Forelimb muscle (tissue), 1 donor: ENCODE results near the gene FBXW9. TPM values are rescaled to one million over a fixed set of nuclear protein-coding genes. Genes with fewer than 3 reads are reported as not detected.
"Not testable (repeated sequence)": the region's sequence is repeated elsewhere in the genome, so short reads cannot be mapped to it uniquely, and the experiment has no call there.

Source experiments
- DNase-seq: peaks from one replicate; pipeline ENCODE4 v3.0.0-alpha.2; 2013; ENCODE audit warnings: low read depth
- polyA plus RNA-seq: library from polyadenylated mRNA; unstranded; fragments of 120-200 nt; gene quantifications from one replicate; pipeline ENCODE4 v1.2.1, GENCODE V29; 2013; ENCODE audit not compliant: insufficient read length

FBXW9 gene
- polyA plus RNA-seq, 1 donor, result 3.7 TPM

- DNase-seq, result no peak
Measured at GRCh38 chr19:12715102-12715501, 18.7 kb upstream of the FBXW9 start.

- not testable (repeated sequence) for DNase-seq
Measured at GRCh38 chr19:12713304-12713703, 16.9 kb upstream of the FBXW9 start.

- DNase-seq, result not testable (repeated sequence)
Measured at GRCh38 chr19:12712077-12712476, 15.6 kb upstream of the FBXW9 start.

- no peak for DNase-seq
Measured at GRCh38 chr19:12711187-12711586, 14.8 kb upstream of the FBXW9 start.

- DNase-seq, result no peak
Measured at GRCh38 chr19:12708641-12709040, 12.2 kb upstream of the FBXW9 start.

- DNase-seq, result no peak
Measured at GRCh38 chr19:12706332-12706718, 9.9 kb upstream of the FBXW9 start.

GRCh38 chr19:12705654-12706331 is 9.4 kb upstream of the FBXW9 start:
- DNase-seq, result no peak

GRCh38 chr19:12705169-12705568 is 8.7 kb upstream of the FBXW9 start:
- no peak for DNase-seq

GRCh38 chr19:12703046-12703445 is 6.6 kb upstream of the FBXW9 start:
- DNase-seq, result no peak

GRCh38 chr19:12701596-12702282 is 5.3 kb upstream of the FBXW9 start:
- no peak for DNase-seq

GRCh38 chr19:12698138-12698537 is 1.7 kb upstream of the FBXW9 start:
- no peak for DNase-seq

GRCh38 chr19:12697425-12697824 is 994 bp upstream of the FBXW9 start:
- not testable (repeated sequence) for DNase-seq

- no peak for DNase-seq
Measured at GRCh38 chr19:12695997-12696365, 450 bp downstream of the FBXW9 start.

- no peak for DNase-seq
Measured at GRCh38 chr19:12695514-12695913, 917 bp downstream of the FBXW9 start.

- no peak for DNase-seq
Measured at GRCh38 chr19:12695096-12695495, 1.3 kb downstream of the FBXW9 start.

GRCh38 chr19:12694641-12695040 is 1.8 kb downstream of the FBXW9 start:
- no peak for DNase-seq

- DNase-seq, result no peak
Measured at GRCh38 chr19:12692960-12693359, 3.5 kb downstream of the FBXW9 start.

GRCh38 chr19:12689581-12690216 is 6.7 kb downstream of the FBXW9 start:
- no peak for DNase-seq

- DNase-seq, result no peak
Measured at GRCh38 chr19:12689012-12689411, 7.4 kb downstream of the FBXW9 start.

- no peak for DNase-seq
Measured at GRCh38 chr19:12687496-12688196, 8.8 kb downstream of the FBXW9 start, which contains the start of gene GNG14. TSS of gene GNG14 (plus strand) at chr19:12687998. CDS start at chr19:12688049, 51 bp downstream.

GRCh38 chr19:12685831-12686230 is 10.6 kb downstream of the FBXW9 start:
- DNase-seq, result no peak
